HG02840 (cell line): ENCODE data around the gene HAPSTR1.
"Not testable (repeated sequence)": the region's sequence is repeated elsewhere in the genome, so short reads cannot be mapped to it uniquely, and the experiment has no call there.

ENCODE experiments used
- ATAC-seq: cut with Tn5 transposase; IDR thresholded peaks from one replicate; pipeline ENCODE4 v1.9.1; 2021; ENCODE audit warnings: mild to moderate bottlenecking, moderate library complexity, moderate number of reproducible peaks; ENCODE audit not compliant: unreplicated experiment, low FRiP score

HAPSTR1 gene

GRCh38 chr16:9090960-9091866 lies at the start of gene HAPSTR1:
HAPSTR1 (plus strand) TSS chr16:9091644; CDS start chr16:9092045, 401 bp downstream.
- peak; percentile 86 for ATAC-seq

- no peak for ATAC-seq
These were observed 48.9 kb upstream of the HAPSTR1 start for GRCh38 chr16:9042533-9042932.

GRCh38 chr16:9042964-9043680 lies 48.3 kb upstream of the HAPSTR1 start:
- no peak for ATAC-seq

- ATAC-seq: not testable (repeated sequence)
These were observed 45.9 kb upstream of the HAPSTR1 start for GRCh38 chr16:9045562-9045961.

GRCh38 chr16:9046667-9047055 lies 44.8 kb upstream of the HAPSTR1 start:
- ATAC-seq: no peak

- peak; percentile 57 for ATAC-seq
These were observed 43.6 kb upstream of the HAPSTR1 start for GRCh38 chr16:9047689-9048301.

- ATAC-seq: no peak
These were observed 43.1 kb upstream of the HAPSTR1 start for GRCh38 chr16:9048302-9048700.

GRCh38 chr16:9049241-9049640 lies 42.2 kb upstream of the HAPSTR1 start:
- ATAC-seq: no peak

- ATAC-seq: no peak
These were observed 41.2 kb upstream of the HAPSTR1 start for GRCh38 chr16:9050102-9050830.

- no peak for ATAC-seq
These were observed 38.3 kb upstream of the HAPSTR1 start for GRCh38 chr16:9053006-9053601.

- ATAC-seq: no peak
These were observed 37.0 kb upstream of the HAPSTR1 start for GRCh38 chr16:9054460-9054859.

GRCh38 chr16:9055115-9055514 lies 36.3 kb upstream of the HAPSTR1 start:
- ATAC-seq: no peak

- no peak for ATAC-seq
These were observed 35.8 kb upstream of the HAPSTR1 start for GRCh38 chr16:9055661-9056060.

- no peak for ATAC-seq
These were observed 35.4 kb upstream of the HAPSTR1 start for GRCh38 chr16:9056061-9056460.

GRCh38 chr16:9058211-9058610 lies 33.2 kb upstream of the HAPSTR1 start:
- ATAC-seq: no peak

GRCh38 chr16:9060225-9060624 lies 31.2 kb upstream of the HAPSTR1 start:
- no peak for ATAC-seq

- ATAC-seq: no peak
These were observed 30.1 kb upstream of the HAPSTR1 start for GRCh38 chr16:9061358-9061813.

- no peak for ATAC-seq
These were observed 29.1 kb upstream of the HAPSTR1 start for GRCh38 chr16:9062301-9062700.

- ATAC-seq: no peak
These were observed 26.4 kb upstream of the HAPSTR1 start for GRCh38 chr16:9065077-9065476.

- ATAC-seq: no peak
These were observed 22.6 kb upstream of the HAPSTR1 start for GRCh38 chr16:9068886-9069285.
